ACHN (cell line): ENCODE measurements around the gene HLA-E.
"Not testable (repeated sequence)": the region's sequence is repeated elsewhere in the genome, so short reads cannot be mapped to it uniquely, and the experiment has no call there.

Source experiments
- DNase-seq: peaks from one replicate; pipeline ENCODE4 v3.0.0-alpha.2; 2015
- in situ Hi-C: cut with HindIII; loops from 2 replicates; pipeline ENCODE4 v1.10.0; 2017; ENCODE audit warnings: low sequenced_read_pairs, low pct_ligation_motif_present, low pct_unique_long_range_greater_than_20kb

HLA-E gene

GRCh38 chr6:30497261-30497599 is 7.9 kb downstream of the HLA-E start:
- in situ Hi-C loops, DNase-seq: not testable (repeated sequence)

GRCh38 chr6:30497714-30498113 is 8.4 kb downstream of the HLA-E start:
- DNase-seq = no peak
- in situ Hi-C loops = no loop called here

GRCh38 chr6:30498705-30499104 is 9.4 kb downstream of the HLA-E start:
- DNase-seq, in situ Hi-C loops: not testable (repeated sequence)

- no peak for DNase-seq
- in situ Hi-C loops = no loop called here
These were observed 11.4 kb downstream of the HLA-E start for GRCh38 chr6:30500421-30501355.

GRCh38 chr6:30507849-30508827 is 18.8 kb downstream of the HLA-E start:
- no peak for DNase-seq
- in situ Hi-C loops = no loop called here

GRCh38 chr6:30508890-30509736 is 19.8 kb downstream of the HLA-E start:
- in situ Hi-C loops = no loop called here
- DNase-seq = no peak

- in situ Hi-C loops = no loop called here
- no peak for DNase-seq
These were observed 21.3 kb downstream of the HLA-E start for GRCh38 chr6:30510419-30511168.

- DNase-seq = no peak
- in situ Hi-C loops = no loop called here
These were observed 21.8 kb downstream of the HLA-E start for GRCh38 chr6:30511169-30511546.

- in situ Hi-C loops = no loop called here
- DNase-seq = no peak
These were observed 24.1 kb downstream of the HLA-E start for GRCh38 chr6:30513451-30513850.

GRCh38 chr6:30515106-30515505 is 25.8 kb downstream of the HLA-E start:
- in situ Hi-C loops = no loop called here
- DNase-seq = no peak

GRCh38 chr6:30515944-30516753 is 26.8 kb downstream of the HLA-E start:
- DNase-seq = peak; percentile 86
- in situ Hi-C loops = no loop called here

GRCh38 chr6:30516754-30517076 is 27.4 kb downstream of the HLA-E start:
- DNase-seq, in situ Hi-C loops: not testable (repeated sequence)

GRCh38 chr6:30517767-30518504 is 28.6 kb downstream of the HLA-E start:
- DNase-seq, in situ Hi-C loops: not testable (repeated sequence)

GRCh38 chr6:30518505-30519145 is 29.3 kb downstream of the HLA-E start:
- DNase-seq, in situ Hi-C loops: not testable (repeated sequence)

GRCh38 chr6:30520522-30520921 is 31.2 kb downstream of the HLA-E start:
- in situ Hi-C loops = no loop called here
- DNase-seq = no peak

GRCh38 chr6:30521082-30521481 is 31.8 kb downstream of the HLA-E start:
- in situ Hi-C loops, DNase-seq: not testable (repeated sequence)
